Transverse colon (tissue), 4 donors: ENCODE results near the gene COX7A2.

Source experiments
- EP300 ChIP-seq: sonication (generic); formaldehyde crosslinking; IDR thresholded peaks from one replicate; pipeline ENCODE4 v1.6.1; 2017; ENCODE audit warnings: antibody characterized with exemption, low read depth
- POLR2A ChIP-seq: fragments of 450-650 bp; IDR thresholded peaks from one replicate; pipeline ENCODE4 v1.6.1; 2016; ENCODE audit warnings: antibody characterized with exemption, mild to moderate bottlenecking, moderate library complexity
- POLR2AphosphoS5 ChIP-seq, 3 donors: sonication (generic); formaldehyde crosslinking; IDR thresholded peaks; one replicate each; pipeline ENCODE4 v1.6.1; 2016; ENCODE audit warnings: antibody characterized with exemption in 3 of 3
- TF ChIP-seq, protein P1 (sequence below), 5 experiments: fragments of 200-600 bp in 3 of 5; fragments of 450-650 bp in 2 of 5; sonication (generic) in 3 of 5; IDR thresholded peaks; 1 replicate in 2 of 5; 2 replicates in 3 of 5; pipeline ENCODE4 v1.5.1; 2016 to 2017; ENCODE audit warnings: antibody characterized with exemption in 5 of 5, inconsistent platforms in 3 of 5, mild to moderate bottlenecking in 2 of 5, moderate library complexity in 1 of 5

DNA sequence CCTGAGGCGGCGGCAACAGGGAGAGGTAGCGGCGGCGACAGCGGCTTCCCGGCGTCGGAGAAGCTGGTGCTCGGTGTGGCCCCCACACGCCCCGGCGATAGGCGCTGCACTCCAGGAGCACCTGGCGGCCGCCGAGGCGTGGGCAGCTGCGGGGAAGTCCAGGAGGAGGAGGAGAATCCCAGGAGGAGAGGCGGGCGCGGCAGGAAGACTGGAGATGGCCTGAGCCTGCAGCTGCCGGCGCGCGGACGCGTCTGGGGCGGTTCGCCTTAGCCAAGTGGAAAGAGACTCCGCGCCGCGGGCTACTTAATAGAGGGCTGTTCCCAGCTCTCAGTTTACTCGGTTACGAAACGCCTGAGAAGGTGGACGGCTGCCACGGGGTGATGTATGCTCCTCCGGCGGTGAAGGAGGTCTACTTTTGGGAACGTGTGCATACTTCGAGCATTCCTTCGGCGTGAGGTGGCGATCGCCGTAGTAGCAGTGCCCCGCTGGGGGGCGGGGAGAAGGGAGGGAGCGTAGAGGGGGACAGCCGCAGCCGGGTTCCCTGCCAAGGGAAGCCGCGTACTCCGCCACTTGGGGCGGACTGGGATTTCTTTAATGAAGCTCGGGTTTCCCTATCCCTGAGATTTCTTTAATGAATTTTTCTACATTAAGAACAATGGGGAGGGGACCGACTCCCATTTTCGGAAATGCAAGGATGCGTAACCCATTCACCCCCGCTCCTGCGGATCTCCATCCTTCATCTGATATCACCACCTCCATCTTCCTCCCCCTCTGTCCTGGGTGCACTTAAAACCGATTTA, 37.6 kb downstream of the COX7A2 start, which contains the start of gene COL12A1:
- TF ChIP-seq POLR2AphosphoS5 (IDR thresholded peaks at IDR 0.05) = peak; percentile 63 to 80 (median 72)
- TF ChIP-seq, protein P1, sequence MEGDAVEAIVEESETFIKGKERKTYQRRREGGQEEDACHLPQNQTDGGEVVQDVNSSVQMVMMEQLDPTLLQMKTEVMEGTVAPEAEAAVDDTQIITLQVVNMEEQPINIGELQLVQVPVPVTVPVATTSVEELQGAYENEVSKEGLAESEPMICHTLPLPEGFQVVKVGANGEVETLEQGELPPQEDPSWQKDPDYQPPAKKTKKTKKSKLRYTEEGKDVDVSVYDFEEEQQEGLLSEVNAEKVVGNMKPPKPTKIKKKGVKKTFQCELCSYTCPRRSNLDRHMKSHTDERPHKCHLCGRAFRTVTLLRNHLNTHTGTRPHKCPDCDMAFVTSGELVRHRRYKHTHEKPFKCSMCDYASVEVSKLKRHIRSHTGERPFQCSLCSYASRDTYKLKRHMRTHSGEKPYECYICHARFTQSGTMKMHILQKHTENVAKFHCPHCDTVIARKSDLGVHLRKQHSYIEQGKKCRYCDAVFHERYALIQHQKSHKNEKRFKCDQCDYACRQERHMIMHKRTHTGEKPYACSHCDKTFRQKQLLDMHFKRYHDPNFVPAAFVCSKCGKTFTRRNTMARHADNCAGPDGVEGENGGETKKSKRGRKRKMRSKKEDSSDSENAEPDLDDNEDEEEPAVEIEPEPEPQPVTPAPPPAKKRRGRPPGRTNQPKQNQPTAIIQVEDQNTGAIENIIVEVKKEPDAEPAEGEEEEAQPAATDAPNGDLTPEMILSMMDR (IDR thresholded peaks at IDR 0.05) = no peak
- peak; percentile 65 for TF ChIP-seq POLR2A
- TF ChIP-seq EP300 = no peak
